22Rv1 (cell line): ENCODE measurements around the gene PRMT5.

Experiments used
- CTCF ChIP-seq: fragments of 450-650 bp; IDR thresholded peaks from 2 replicates; pipeline ENCODE4 v1.5.1; 2017; ENCODE audit warnings: mild to moderate bottlenecking
- ZFX ChIP-seq: fragments of 450-650 bp; IDR thresholded peaks from 2 replicates; pipeline ENCODE4 v1.6.1; 2017; ENCODE audit warnings: antibody characterized with exemption, borderline replicate concordance

DNA sequence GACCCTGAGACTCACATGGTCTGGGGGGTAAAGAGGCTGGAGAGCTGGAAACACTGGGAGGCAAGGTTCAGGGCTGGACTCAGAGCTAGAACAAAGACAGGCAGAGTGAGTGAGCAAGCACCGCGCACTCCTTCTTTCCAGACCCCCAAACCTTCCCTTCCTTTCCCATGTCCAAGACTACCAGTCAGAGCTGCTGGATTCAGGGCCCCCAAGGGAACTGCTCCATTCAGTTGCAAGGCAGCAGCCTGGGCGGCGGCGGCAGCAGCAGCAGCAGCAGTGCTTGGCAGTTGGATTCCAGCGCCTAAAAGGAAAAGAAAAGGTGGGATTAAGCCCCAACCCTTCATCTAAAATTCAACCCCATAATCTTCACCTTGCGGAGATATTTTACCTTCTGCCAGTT is 27.4 kb downstream of the PRMT5 start:
- TF ChIP-seq CTCF (no peak), ZFX (no peak)
